HepG2 (cell line): ENCODE measurements around the gene MAP2K2. TPM values are rescaled to one million over a fixed set of nuclear protein-coding genes. Genes with fewer than 3 reads are reported as not detected.
A peak's percentile ranks its signal among the peaks of the same experiment; 100 is the strongest.

Experiments used
- ATF1 ChIP-seq: IDR thresholded peaks from 2 replicates; pipeline ENCODE4 v1.6.1; 2016; ENCODE audit warnings: mild to moderate bottlenecking, control low read depth
- ATF7 ChIP-seq, 2 experiments: fragments of 450-650 bp in 1 of 2; sonication (generic) in 1 of 2; formaldehyde crosslinking in 1 of 2; IDR thresholded peaks; 2 replicates each; pipeline versions ENCODE4 v1.4.0 to v1.6.1; 2016 to 2020; ENCODE audit warnings: antibody characterized with exemption in 1 of 2, mild to moderate bottlenecking in 1 of 2, missing genetic modification reagents in 1 of 2
- CC2D1A ChIP-seq: sonication (generic); formaldehyde crosslinking; IDR thresholded peaks from 2 replicates; pipeline ENCODE4 v1.8.1; 2023; ENCODE audit warnings: mild to moderate bottlenecking, missing genetic modification reagents
- FUBP1 ChIP-seq: sonication (generic); formaldehyde crosslinking; IDR thresholded peaks from 2 replicates; pipeline ENCODE4 v1.5.1; 2020; ENCODE audit warnings: missing genetic modification reagents, mild to moderate bottlenecking, borderline replicate concordance
- LRRFIP1 ChIP-seq: sonication (generic); formaldehyde crosslinking; conservative IDR thresholded peaks from 2 replicates; pipeline ENCODE4 v1.4.0; 2020; ENCODE audit warnings: missing genetic modification reagents
- MTF2 ChIP-seq: sonication (generic); formaldehyde crosslinking; IDR thresholded peaks from 2 replicates; pipeline ENCODE4 v1.5.0; 2020; ENCODE audit warnings: missing genetic modification reagents, borderline replicate concordance
- MZF1 ChIP-seq: sonication (generic); formaldehyde crosslinking; IDR thresholded peaks from 2 replicates; pipeline ENCODE4 v1.8.1; 2023; ENCODE audit warnings: mild to moderate bottlenecking, missing genetic modification reagents, borderline replicate concordance
- REL ChIP-seq: sonication (generic); formaldehyde crosslinking; conservative IDR thresholded peaks from 2 replicates; pipeline ENCODE4 v1.8.0; 2022; ENCODE audit warnings: mild to moderate bottlenecking, missing genetic modification reagents, moderate library complexity
- SMAD3 ChIP-seq: sonication (generic); formaldehyde crosslinking; IDR thresholded peaks from 2 replicates; pipeline ENCODE4 v1.4.0; 2020; ENCODE audit warnings: missing genetic modification reagents
- SP5 ChIP-seq: IDR thresholded peaks from 2 replicates; pipeline ENCODE4 v1.6.1; 2016; ENCODE audit warnings: low read depth, borderline replicate concordance
- ZBTB26 ChIP-seq: IDR thresholded peaks from 2 replicates; pipeline ENCODE4 v1.6.1; 2016; ENCODE audit warnings: missing compliant biosample characterization, missing genetic modification reagents, borderline replicate concordance
- ZBTB3 ChIP-seq: sonication (generic); formaldehyde crosslinking; IDR thresholded peaks from 2 replicates; pipeline ENCODE4 v1.4.0; 2020; ENCODE audit warnings: low read depth, mild to moderate bottlenecking, moderate library complexity, missing genetic modification reagents, borderline replicate concordance
- ZNF263 ChIP-seq: sonication (generic); formaldehyde crosslinking; IDR thresholded peaks from 2 replicates; pipeline ENCODE4 v1.4.0; 2020; ENCODE audit warnings: missing genetic modification reagents
- ZNF264 ChIP-seq: sonication (generic); formaldehyde crosslinking; IDR thresholded peaks from 2 replicates; pipeline ENCODE4 v1.4.0; 2020; ENCODE audit warnings: missing genetic modification reagents
- ZNF33A ChIP-seq: sonication (generic); formaldehyde crosslinking; IDR thresholded peaks from 2 replicates; pipeline ENCODE4 v1.5.1; 2020; ENCODE audit warnings: missing genetic modification reagents, mild to moderate bottlenecking, moderate library complexity, borderline replicate concordance
- ZNF383 ChIP-seq: sonication (generic); formaldehyde crosslinking; IDR thresholded peaks from 2 replicates; pipeline ENCODE4 v1.4.0; 2020; ENCODE audit warnings: missing genetic modification reagents, mild to moderate bottlenecking, borderline replicate concordance
- ZNF549 ChIP-seq: sonication (generic); formaldehyde crosslinking; IDR thresholded peaks from 2 replicates; pipeline ENCODE4 v1.5.0; 2020; ENCODE audit warnings: missing genetic modification reagents
- ZNF567 ChIP-seq: sonication (generic); formaldehyde crosslinking; IDR thresholded peaks from 2 replicates; pipeline ENCODE4 v1.8.1; 2023; ENCODE audit warnings: mild to moderate bottlenecking, missing genetic modification reagents, borderline replicate concordance
- polyA plus RNA-seq, 8 experiments: library from polyadenylated mRNA; depleted of rRNA in 3 of 8; stranded (reverse) in 7 of 8; unstranded in 1 of 8; fragments of >200 nt; fragmentation: Illumina TruSeq in 4 of 8; extraction: Trizol in 4 of 8; gene quantifications; 2 replicates each; pipeline versions ENCODE4 v1.2.1 to v1.2.3, GENCODE V29; 2011 to 2016; ENCODE audit warnings: low read depth in 4 of 8, missing spikeins in 1 of 8, mixed read lengths in 1 of 8; ENCODE audit not compliant: insufficient read depth in 1 of 8
- total RNA-seq, 5 experiments: library from RNA; depleted of rRNA; stranded (reverse); fragments of >200 nt; fragmentation: Illumina TruSeq; extraction: Trizol; gene quantifications; 2 replicates each; pipeline ENCODE4 v1.2.3, GENCODE V29; 2016; ENCODE audit warnings: low read depth in 1 of 5
- TF ChIP-seq, protein P1 (sequence below): IDR thresholded peaks from 2 replicates; pipeline ENCODE4 v1.6.1; 2016; ENCODE audit warnings: missing biosample characterization, missing genetic modification reagents, low read depth

The MAP2K2 gene
- total and polyA plus RNA-seq, 2 of the 13 experiments (the other 11 are each of a cell fraction or from before 2014, with no cell fraction given): 70.3 to 80.9 TPM

- TF ChIP-seq ZNF263 (CRISPR knock-in tag) (peak; percentile 71), FUBP1 (CRISPR knock-in tag) (no peak), ATF1 (CRISPR knock-in tag) (no peak), ATF7 (IDR thresholded peaks at IDR 0.05) (no peak), ATF7 (CRISPR knock-in tag; IDR thresholded peaks at IDR 0.05) (peak; percentile 33; the same call in 1 of the 2 replicates), ZNF549 (CRISPR knock-in tag) (no peak), LRRFIP1 (CRISPR knock-in tag) (no peak), ZNF383 (CRISPR knock-in tag) (no peak), ZNF567 (CRISPR knock-in tag) (no peak), SP5 (CRISPR knock-in tag) (peak; percentile 94), ZBTB26 (CRISPR knock-in tag) (peak; percentile 56), REL (no peak), SMAD3 (CRISPR knock-in tag) (0 out of 2 replicates have a peak, but pooled peaks have one; percentile 11), ZBTB3 (CRISPR knock-in tag) (peak; percentile 86; the same call in 1 of the 2 replicates), MZF1 (CRISPR knock-in tag) (0 out of 2 replicates have a peak, but pooled peaks have one; percentile 45), ZNF264 (CRISPR knock-in tag) (peak; percentile 93), CC2D1A (CRISPR knock-in tag) (no peak), ZNF33A (CRISPR knock-in tag) (no peak), MTF2 (no peak)
- TF ChIP-seq, protein P1, sequence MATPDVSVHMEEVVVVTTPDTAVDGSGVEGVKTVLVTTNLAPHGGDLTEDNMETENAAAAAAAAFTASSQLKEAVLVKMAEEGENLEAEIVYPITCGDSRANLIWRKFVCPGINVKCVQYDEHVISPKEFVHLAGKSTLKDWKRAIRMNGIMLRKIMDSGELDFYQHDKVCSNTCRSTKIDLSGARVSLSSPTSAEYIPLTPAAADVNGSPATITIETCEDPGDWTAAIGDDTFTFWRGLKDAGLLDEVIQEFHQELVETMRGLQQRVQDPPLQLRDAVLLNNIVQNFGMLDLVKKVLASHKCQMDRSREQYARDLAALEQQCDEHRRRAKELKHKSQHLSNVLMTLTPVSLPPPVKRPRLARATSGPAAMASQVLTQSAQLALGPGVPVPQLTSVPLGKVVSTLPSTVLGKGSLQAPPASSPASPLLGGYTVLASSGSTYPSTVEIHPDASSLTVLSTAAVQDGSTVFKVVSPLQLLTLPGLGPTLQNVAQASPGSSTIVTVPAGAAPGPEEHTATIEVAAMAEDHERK: no peak
These were observed 71.6 kb downstream of the MAP2K2 start (continued) for GRCh38 chr19:4052114-4052992.
